GM18870 (cell line): Measurements from ENCODE around the gene PPP1CB.
"Not testable (repeated sequence)": the region's sequence is repeated elsewhere in the genome, so short reads cannot be mapped to it uniquely, and the experiment has no call there.

ENCODE experiments used
- ATAC-seq: cut with Tn5 transposase; IDR thresholded peaks from one replicate; pipeline ENCODE4 v1.9.1; 2021; ENCODE audit warnings: moderate library complexity; ENCODE audit not compliant: unreplicated experiment

The PPP1CB gene

GRCh38 chr2:28772351-28772750 is 20.7 kb downstream of the PPP1CB start:
- ATAC-seq: no peak

- no peak for ATAC-seq
These were observed 24.8 kb downstream of the PPP1CB start for GRCh38 chr2:28776471-28776870.

- ATAC-seq: no peak
These were observed 26.8 kb downstream of the PPP1CB start for GRCh38 chr2:28778392-28778791.

GRCh38 chr2:28779001-28779400 is 27.4 kb downstream of the PPP1CB start:
- ATAC-seq: no peak

GRCh38 chr2:28780496-28780895 is 28.9 kb downstream of the PPP1CB start:
- no peak for ATAC-seq

- no peak for ATAC-seq
These were observed 30.8 kb downstream of the PPP1CB start for GRCh38 chr2:28782423-28782822.

- not testable (repeated sequence) for ATAC-seq
These were observed 32.9 kb downstream of the PPP1CB start for GRCh38 chr2:28784570-28784969.

GRCh38 chr2:28796620-28797019 is 45.0 kb downstream of the PPP1CB start:
- ATAC-seq: no peak

- ATAC-seq: no peak
These were observed 50.1 kb downstream of the PPP1CB start for GRCh38 chr2:28801726-28802125.

GRCh38 chr2:28802975-28803429 is 51.4 kb downstream of the PPP1CB start:
- no peak for ATAC-seq

- no peak for ATAC-seq
These were observed 58.3 kb downstream of the PPP1CB start for GRCh38 chr2:28809927-28810326.

- ATAC-seq: peak; percentile 47
These were observed 59.0 kb downstream of the PPP1CB start, which contains the start of gene SPDYA for GRCh38 chr2:28810384-28811285. Gene SPDYA, plus strand, starts transcription at chr2:28810834. Its CDS starts 5,181 bp downstream, at chr2:28816015.

- ATAC-seq: no peak
These were observed 66.4 kb downstream of the PPP1CB start for GRCh38 chr2:28818053-28818452.

- no peak for ATAC-seq
These were observed 69.8 kb downstream of the PPP1CB start for GRCh38 chr2:28821295-28821958.

- ATAC-seq: no peak
These were observed 70.4 kb downstream of the PPP1CB start for GRCh38 chr2:28822036-28822435.

GRCh38 chr2:28824207-28824606 is 72.6 kb downstream of the PPP1CB start:
- no peak for ATAC-seq

GRCh38 chr2:28824870-28825269 is 73.2 kb downstream of the PPP1CB start:
- no peak for ATAC-seq

GRCh38 chr2:28828382-28828781 is 76.8 kb downstream of the PPP1CB start:
- no peak for ATAC-seq

GRCh38 chr2:28833740-28834470 is 82.3 kb downstream of the PPP1CB start:
- no peak for ATAC-seq

GRCh38 chr2:28835781-28836180 is 84.2 kb downstream of the PPP1CB start:
- no peak for ATAC-seq

GRCh38 chr2:28838971-28839370 is 87.3 kb downstream of the PPP1CB start:
- ATAC-seq: no peak
